ENCODE results near the gene CTNNBL1. TPM values are rescaled to one million over a fixed set of nuclear protein-coding genes. Genes with fewer than 3 reads are reported as not detected.

CTNNBL1 gene
- total RNA-seq, 4 donors from 2014 or later: 40.4 to 54.3 (median 44.7) TPM

DNA sequence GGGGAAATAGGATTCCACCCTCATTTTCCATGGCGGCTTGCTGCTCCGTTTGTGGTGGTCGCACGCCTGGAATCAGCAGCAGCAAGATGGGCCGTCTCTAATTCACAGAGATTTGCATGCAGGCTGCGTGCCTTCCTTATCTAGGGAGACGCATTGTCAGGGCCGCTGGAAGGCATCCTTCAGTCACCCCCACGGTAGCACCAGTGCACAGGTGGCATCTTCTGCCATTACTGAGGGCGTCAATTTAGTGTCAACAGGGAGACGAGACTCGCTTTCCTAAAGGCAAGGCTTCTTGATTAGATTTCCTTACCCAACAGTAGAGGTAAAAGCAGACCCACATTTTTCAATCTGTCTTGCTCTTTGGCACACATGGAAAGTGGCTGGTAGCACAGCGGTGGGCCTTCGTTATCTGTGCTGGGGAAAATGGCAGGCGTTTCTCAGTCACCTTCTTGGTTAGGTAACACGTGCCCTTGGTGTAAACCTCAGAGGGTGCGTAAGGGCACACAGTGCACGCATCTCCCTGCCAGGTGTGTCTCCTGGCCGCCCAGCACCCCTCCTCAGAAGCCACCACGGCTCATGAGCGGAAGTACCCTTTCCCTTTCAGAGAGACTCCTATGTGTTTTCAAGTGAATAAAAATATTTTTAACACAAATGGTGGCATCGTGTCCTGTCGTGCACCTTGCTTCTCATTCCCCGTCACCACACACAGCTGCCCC, 181.8 kb downstream of the CTNNBL1 start:
- intact Hi-C loops (cut with DNase I): no loop called here
- DNase-seq (ENCODE audit: extremely low spot score): no peak
- Histone ChIP-seq H3K27me3 (no peaks in the 10 kb centered on the region), H3K9me3 (no peaks in the 10 kb centered on the region), H3K27ac (replicated peaks in 1 of 4) (no peak overlapping the region), H3K36me3 (peaks cover 16 to 47% (median 34%) of the 10 kb centered on the region in 4 donors), H3K4me3 (no peak overlapping the region), H3K4me1 (peaks cover under 1% of the 10 kb centered on the region in 4 donors)
- no peak for TF ChIP-seq EP300 (IDR thresholded peaks at IDR 0.05)
- WGBS: 91% methylated on average over 24 of the region's 24 CpGs

DNA sequence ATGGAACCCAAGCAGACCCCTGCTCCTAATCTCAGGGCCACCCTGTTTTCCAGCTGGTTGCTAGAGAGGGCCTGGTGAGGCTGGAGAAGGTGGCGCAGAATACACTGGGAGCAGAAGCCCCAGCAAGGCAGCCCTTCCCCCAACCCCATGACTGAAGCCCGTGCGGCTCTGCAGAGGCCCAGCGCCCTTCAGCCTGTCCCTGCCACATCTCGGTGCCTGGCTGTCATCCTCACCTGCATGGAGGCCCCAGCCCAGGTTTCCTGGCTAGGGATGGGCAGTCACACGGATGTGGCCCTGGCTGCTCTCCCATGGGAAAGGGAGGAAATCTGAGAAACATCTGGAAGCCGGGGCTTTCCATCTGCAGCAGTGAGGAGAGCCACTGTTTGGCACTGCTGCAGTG, 183.0 kb downstream of the CTNNBL1 start:
- TF ChIP-seq EP300 (IDR thresholded peaks at IDR 0.05) (no peak), POLR2A (IDR thresholded peaks at IDR 0.05; ENCODE audit: low read depth) (no peak), POLR2AphosphoS5 (IDR thresholded peaks at IDR 0.05) (no peak)
- TF ChIP-seq, protein P1, sequence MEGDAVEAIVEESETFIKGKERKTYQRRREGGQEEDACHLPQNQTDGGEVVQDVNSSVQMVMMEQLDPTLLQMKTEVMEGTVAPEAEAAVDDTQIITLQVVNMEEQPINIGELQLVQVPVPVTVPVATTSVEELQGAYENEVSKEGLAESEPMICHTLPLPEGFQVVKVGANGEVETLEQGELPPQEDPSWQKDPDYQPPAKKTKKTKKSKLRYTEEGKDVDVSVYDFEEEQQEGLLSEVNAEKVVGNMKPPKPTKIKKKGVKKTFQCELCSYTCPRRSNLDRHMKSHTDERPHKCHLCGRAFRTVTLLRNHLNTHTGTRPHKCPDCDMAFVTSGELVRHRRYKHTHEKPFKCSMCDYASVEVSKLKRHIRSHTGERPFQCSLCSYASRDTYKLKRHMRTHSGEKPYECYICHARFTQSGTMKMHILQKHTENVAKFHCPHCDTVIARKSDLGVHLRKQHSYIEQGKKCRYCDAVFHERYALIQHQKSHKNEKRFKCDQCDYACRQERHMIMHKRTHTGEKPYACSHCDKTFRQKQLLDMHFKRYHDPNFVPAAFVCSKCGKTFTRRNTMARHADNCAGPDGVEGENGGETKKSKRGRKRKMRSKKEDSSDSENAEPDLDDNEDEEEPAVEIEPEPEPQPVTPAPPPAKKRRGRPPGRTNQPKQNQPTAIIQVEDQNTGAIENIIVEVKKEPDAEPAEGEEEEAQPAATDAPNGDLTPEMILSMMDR (IDR thresholded peaks at IDR 0.05): no peak
- Histone ChIP-seq H3K4me3 (no peak overlapping the region), H3K9me3 (no peaks in the 10 kb centered on the region), H3K27me3 (no peaks in the 10 kb centered on the region), H3K4me1 (peaks cover 5 to 13% (median 7%) of the 10 kb centered on the region in 4 donors), H3K36me3 (peaks cover 12 to 35% (median 26%) of the 10 kb centered on the region in 4 donors), H3K27ac (replicated peaks in 1 of 4) (no peak overlapping the region)
- no peak for DNase-seq (ENCODE audit: extremely low spot score)
- WGBS: 60% methylated on average over 1 of the region's 7 CpGs
- intact Hi-C loops (cut with DNase I): no loop called here

GRCh38 chr20:37877832-37878772, 184.3 kb downstream of the CTNNBL1 start:
- no peak for DNase-seq (ENCODE audit: extremely low spot score)
- no peak overlapping the region for H3K27ac ChIP-seq (replicated peaks in 1 of 4)
- H3K4me1 ChIP-seq: peaks cover 5 to 16% (median 7%) of the 10 kb centered on the region in 4 donors
- no peaks in the 10 kb centered on the region for H3K9me3 ChIP-seq
- WGBS: 81% methylated on average over 18 of the region's 20 CpGs
- TF ChIP-seq, protein P1 (IDR thresholded peaks at IDR 0.05): no peak
- H3K4me3 ChIP-seq: no peak overlapping the region
- H3K27me3 ChIP-seq: no peaks in the 10 kb centered on the region
- intact Hi-C loops (cut with DNase I): no loop called here
- H3K36me3 ChIP-seq: peaks cover 9 to 22% (median 15%) of the 10 kb centered on the region in 4 donors

DNA sequence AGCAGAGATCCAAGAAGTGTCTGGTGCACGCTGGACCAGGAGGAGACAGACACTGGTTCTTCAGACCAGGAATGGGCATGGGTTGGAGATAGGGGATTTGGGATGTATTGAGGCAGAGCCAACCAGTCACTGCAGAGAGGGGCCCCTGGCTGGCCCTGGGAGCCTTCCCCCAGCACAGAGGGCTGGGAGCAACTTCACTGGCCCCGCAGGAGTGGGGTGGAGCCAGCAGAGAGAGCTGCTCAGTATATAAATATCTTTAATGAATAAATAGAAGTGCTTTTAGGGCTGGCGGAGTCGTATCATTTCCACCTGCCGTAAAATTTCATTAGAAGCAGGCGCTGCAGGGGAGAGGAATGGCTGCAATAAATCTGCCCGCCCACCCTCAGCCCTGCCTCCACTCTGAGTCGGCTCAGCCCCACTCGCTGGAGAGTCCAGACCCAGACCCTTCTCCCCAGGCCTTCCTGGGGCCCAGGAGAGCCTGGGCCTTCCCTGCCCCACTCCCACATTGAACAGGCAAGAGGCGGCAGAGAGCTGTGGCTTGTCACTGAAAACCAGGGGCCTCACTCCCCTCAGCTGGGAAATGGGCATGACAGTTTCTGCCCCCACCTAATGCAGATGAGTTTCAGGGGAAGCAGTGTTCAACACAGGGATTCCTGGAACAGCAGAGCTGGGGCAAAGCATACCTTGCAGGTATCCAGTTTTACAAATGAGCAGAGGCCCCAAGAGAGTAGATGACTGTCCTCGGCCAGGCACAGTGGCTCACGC, 185.2 kb downstream of the CTNNBL1 start:
- Histone ChIP-seq H3K9me3 (no peaks in the 10 kb centered on the region), H3K4me3 (no peak overlapping the region), H3K36me3 (peaks cover 0 to 13% (median 9%) of the 10 kb centered on the region in 4 donors), H3K27me3 (no peaks in the 10 kb centered on the region), H3K4me1 (peaks cover 5 to 16% (median 7%) of the 10 kb centered on the region in 4 donors), H3K27ac (replicated peaks in 1 of 4) (no peak overlapping the region)
- no peak for TF ChIP-seq POLR2A (IDR thresholded peaks at IDR 0.05; ENCODE audit: low read depth)
- no peak for TF ChIP-seq EP300 (IDR thresholded peaks at IDR 0.05)
- TF ChIP-seq, protein P1 (IDR thresholded peaks at IDR 0.05): no peak
- no peak for DNase-seq (ENCODE audit: extremely low spot score)
- intact Hi-C loops (cut with DNase I): no loop called here
- 85% methylated on average over 12 of the region's 12 CpGs for WGBS

All from esophagus muscularis mucosa (tissue), 4 donors.